Measurements from ENCODE around the gene MCL1. TPM values are rescaled to one million over a fixed set of nuclear protein-coding genes. Genes with fewer than 3 reads are reported as not detected.
A peak's percentile ranks its signal among the peaks of the same experiment; 100 is the strongest.

MCL1 gene
- total and polyA plus RNA-seq, 2 of the 13 experiments (the other 11 are each of a cell fraction or from before 2014, with no cell fraction given) = 69.5 to 125 TPM

- TF ChIP-seq ZNF550 (CRISPR knock-in tag; IDR thresholded peaks at IDR 0.05; ENCODE audit: borderline replicate concordance) (no peak), MAZ (IDR thresholded peaks at IDR 0.05; ENCODE audit: borderline replicate concordance, low read depth, low read length) (no peak; the same call in 1 of the 2 replicates), MAZ (CRISPR knock-in tag; IDR thresholded peaks at IDR 0.05; ENCODE audit: low read depth) (0 out of 2 replicates have a peak, but pooled peaks have one; percentile 39), ZNF614 (CRISPR knock-in tag; IDR thresholded peaks at IDR 0.05; ENCODE audit: borderline replicate concordance) (no peak), ELF1 (CRISPR knock-in tag; IDR thresholded peaks at IDR 0.05) (peak; percentile 23; the same call in 1 of the 2 replicates), ZNF75D (CRISPR knock-in tag; IDR thresholded peaks at IDR 0.05; ENCODE audit: borderline replicate concordance) (no peak), RNF219 (CRISPR knock-in tag; IDR thresholded peaks at IDR 0.05) (0 out of 2 replicates have a peak, but pooled peaks have one; percentile 34), ETS1 (CRISPR knock-in tag; IDR thresholded peaks at IDR 0.05) (no peak), ZNF660 (CRISPR knock-in tag; IDR thresholded peaks at IDR 0.05; ENCODE audit: borderline replicate concordance, low read depth) (no peak), ZNF883 (CRISPR knock-in tag; IDR thresholded peaks at IDR 0.05; ENCODE audit: not compliant biosample characterization) (no peak), ZNF136 (CRISPR knock-in tag; IDR thresholded peaks at IDR 0.05; ENCODE audit: low read depth) (peak; percentile 47; the same call in 1 of the 2 replicates), THRA (CRISPR knock-in tag; IDR thresholded peaks at IDR 0.05; ENCODE audit: borderline replicate concordance) (no peak), ARID4A (CRISPR knock-in tag; IDR thresholded peaks at IDR 0.05; ENCODE audit: borderline replicate concordance) (peak; percentile 57; the same call in 1 of the 2 replicates), PHF20 (CRISPR knock-in tag; IDR thresholded peaks at IDR 0.05) (no peak), ZNF574 (CRISPR knock-in tag; IDR thresholded peaks at IDR 0.05) (peak; percentile 60)
Observed at GRCh38 chr1:150567717-150568593, 11.5 kb downstream of the MCL1 start (continued).
